ENCODE measurements around the gene CCDC18.

CCDC18 gene

GRCh38 chr1:93304716-93305138 lies 124.2 kb downstream of the CCDC18 start:
- Mint-ChIP-seq H3K27ac (ENCODE audit: low read depth) (no peak overlapping the region), H3K4me1 (no peaks in the 10 kb centered on the region), H3K36me3 (ENCODE audit: insufficient read depth) (peaks cover 1% of the 10 kb centered on the region), H3K4me3 (no peak overlapping the region), H3K9me3 (no peaks in the 10 kb centered on the region), H3K27me3 (no peaks in the 10 kb centered on the region)
- ATAC-seq (replicated peaks; ENCODE audit: extremely low read depth, poor library complexity, severe bottlenecking) (no peak), DNase-seq (ENCODE audit: low spot score in 2 of 2) (peak in 1 of 2 donors; percentile 21)

- no peak overlapping the region for H3K4me3 Mint-ChIP-seq
- peaks cover 1% of the 10 kb centered on the region for H3K36me3 Mint-ChIP-seq (ENCODE audit: insufficient read depth)
- no peaks in the 10 kb centered on the region for H3K27me3 Mint-ChIP-seq
- no peak for DNase-seq (ENCODE audit: low spot score in 2 of 2)
- no peaks in the 10 kb centered on the region for H3K9me3 Mint-ChIP-seq
- no peak overlapping the region for H3K27ac Mint-ChIP-seq (ENCODE audit: low read depth)
- H3K4me1 Mint-ChIP-seq = no peaks in the 10 kb centered on the region
- no peak for ATAC-seq (replicated peaks; ENCODE audit: extremely low read depth, poor library complexity, severe bottlenecking)
These were observed 126.4 kb downstream of the CCDC18 start for GRCh38 chr1:93306920-93307319.

- H3K36me3 Mint-ChIP-seq (ENCODE audit: insufficient read depth) = peaks cover 3% of the 10 kb centered on the region
- no peaks in the 10 kb centered on the region for H3K9me3 Mint-ChIP-seq
- H3K4me3 Mint-ChIP-seq = no peak overlapping the region
- H3K27ac Mint-ChIP-seq (ENCODE audit: low read depth) = no peak overlapping the region
- no peak for ATAC-seq (replicated peaks; ENCODE audit: extremely low read depth, poor library complexity, severe bottlenecking)
- H3K4me1 Mint-ChIP-seq = no peaks in the 10 kb centered on the region
- DNase-seq (ENCODE audit: low spot score in 2 of 2) = no peak
- no peaks in the 10 kb centered on the region for H3K27me3 Mint-ChIP-seq
These were observed 132.5 kb downstream of the CCDC18 start for GRCh38 chr1:93313026-93313425.

- H3K4me1 Mint-ChIP-seq = no peaks in the 10 kb centered on the region
- H3K9me3 Mint-ChIP-seq = no peaks in the 10 kb centered on the region
- DNase-seq (ENCODE audit: low spot score in 2 of 2) (no peak), ATAC-seq (replicated peaks; ENCODE audit: extremely low read depth, poor library complexity, severe bottlenecking) (no peak)
- no peak overlapping the region for H3K4me3 Mint-ChIP-seq
- no peaks in the 10 kb centered on the region for H3K27me3 Mint-ChIP-seq
- no peak overlapping the region for H3K27ac Mint-ChIP-seq (ENCODE audit: low read depth)
- peaks cover 2% of the 10 kb centered on the region for H3K36me3 Mint-ChIP-seq (ENCODE audit: insufficient read depth)
These were observed 136.7 kb downstream of the CCDC18 start for GRCh38 chr1:93317207-93317606.

- Mint-ChIP-seq H3K4me3 (no peak overlapping the region), H3K27me3 (no peaks in the 10 kb centered on the region), H3K36me3 (ENCODE audit: insufficient read depth) (peaks cover 2% of the 10 kb centered on the region), H3K4me1 (no peaks in the 10 kb centered on the region), H3K27ac (ENCODE audit: low read depth) (no peak overlapping the region), H3K9me3 (no peaks in the 10 kb centered on the region)
- no peak for DNase-seq (ENCODE audit: low spot score in 2 of 2)
- no peak for ATAC-seq (replicated peaks; ENCODE audit: extremely low read depth, poor library complexity, severe bottlenecking)
These were observed 137.4 kb downstream of the CCDC18 start for GRCh38 chr1:93317943-93318342.

GRCh38 chr1:93321720-93322119 lies 141.2 kb downstream of the CCDC18 start:
- Mint-ChIP-seq H3K27ac (ENCODE audit: low read depth) (no peak overlapping the region), H3K27me3 (no peaks in the 10 kb centered on the region), H3K4me3 (no peak overlapping the region), H3K9me3 (no peaks in the 10 kb centered on the region), H3K4me1 (no peaks in the 10 kb centered on the region), H3K36me3 (ENCODE audit: insufficient read depth) (no peaks in the 10 kb centered on the region)
- DNase-seq (ENCODE audit: low spot score in 2 of 2) (no peak), ATAC-seq (replicated peaks; ENCODE audit: extremely low read depth, poor library complexity, severe bottlenecking) (no peak)

GRCh38 chr1:93322349-93322748 lies 141.8 kb downstream of the CCDC18 start:
- H3K9me3 Mint-ChIP-seq = no peaks in the 10 kb centered on the region
- no peaks in the 10 kb centered on the region for H3K27me3 Mint-ChIP-seq
- no peak for ATAC-seq (replicated peaks; ENCODE audit: extremely low read depth, poor library complexity, severe bottlenecking)
- H3K36me3 Mint-ChIP-seq (ENCODE audit: insufficient read depth) = no peaks in the 10 kb centered on the region
- H3K4me1 Mint-ChIP-seq = no peaks in the 10 kb centered on the region
- no peak overlapping the region for H3K4me3 Mint-ChIP-seq
- DNase-seq (ENCODE audit: low spot score in 2 of 2) = no peak
- no peak overlapping the region for H3K27ac Mint-ChIP-seq (ENCODE audit: low read depth)

GRCh38 chr1:93323185-93323820 lies 142.8 kb downstream of the CCDC18 start:
- H3K4me1 Mint-ChIP-seq = no peaks in the 10 kb centered on the region
- no peaks in the 10 kb centered on the region for H3K9me3 Mint-ChIP-seq
- H3K27ac Mint-ChIP-seq (ENCODE audit: low read depth) = no peak overlapping the region
- DNase-seq (ENCODE audit: low spot score in 2 of 2) = no peak
- ATAC-seq (replicated peaks; ENCODE audit: extremely low read depth, poor library complexity, severe bottlenecking) = no peak
- H3K36me3 Mint-ChIP-seq (ENCODE audit: insufficient read depth) = no peaks in the 10 kb centered on the region
- H3K4me3 Mint-ChIP-seq = no peak overlapping the region
- no peaks in the 10 kb centered on the region for H3K27me3 Mint-ChIP-seq

GRCh38 chr1:93324486-93325464 lies 144.3 kb downstream of the CCDC18 start:
- Mint-ChIP-seq H3K4me1 (no peaks in the 10 kb centered on the region), H3K36me3 (ENCODE audit: insufficient read depth) (no peaks in the 10 kb centered on the region), H3K27me3 (no peaks in the 10 kb centered on the region), H3K9me3 (no peaks in the 10 kb centered on the region), H3K27ac (ENCODE audit: low read depth) (no peak overlapping the region), H3K4me3 (no peak overlapping the region)
- no peak for DNase-seq (ENCODE audit: low spot score in 2 of 2)
- ATAC-seq (replicated peaks; ENCODE audit: extremely low read depth, poor library complexity, severe bottlenecking) = no peak
